ENCODE measurements around the gene PDGFB. TPM values are rescaled to one million over a fixed set of nuclear protein-coding genes. Genes with fewer than 3 reads are reported as not detected.
"Not testable (repeated sequence)": the region's sequence is repeated elsewhere in the genome, so short reads cannot be mapped to it uniquely, and the experiment has no call there.

The PDGFB gene
- total RNA-seq, 8 experiments from 2014 or later: 0.24 to 6.7 (median 0.43) TPM; not detected in 1

- in situ Hi-C loops (cut with MboI; ENCODE audit: low pct_unique_long_range_greater_than_20kb in 2 of 9, low sequenced_read_pairs in 9 of 9, unreplicated experiment in 9 of 9): no loop called here
- 14 to 100% (median 89%) methylated on average over 1 to 5 of the region's 10 CpGs; no CpG with 5 or more reads in 1 of the 10 experiments for WGBS, 10 experiments
- H3K27ac ChIP-seq: no peak overlapping the region
- H3K4me1 ChIP-seq (replicated peaks in 1 of 2): peaks cover 6 to 10% of the 10 kb centered on the region in 2 donors
- no peak overlapping the region for H3K4me3 ChIP-seq
- no peak for ATAC-seq (replicated peaks in 6 of 8)
Measured at GRCh38 chr22:39221999-39222686, 22.6 kb downstream of the PDGFB start.

GRCh38 chr22:39220890-39221850 is 23.6 kb downstream of the PDGFB start:
- in situ Hi-C loops (cut with MboI; ENCODE audit: low pct_unique_long_range_greater_than_20kb in 2 of 9, low sequenced_read_pairs in 9 of 9, unreplicated experiment in 9 of 9): no loop called here
- H3K27ac ChIP-seq: no peak overlapping the region
- 21 to 82% (median 60%) methylated on average over 1 to 7 of the region's 9 CpGs; no CpG with 5 or more reads in 1 of the 10 experiments for WGBS, 10 experiments
- peaks cover 6 to 10% of the 10 kb centered on the region in 2 donors for H3K4me1 ChIP-seq (replicated peaks in 1 of 2)
- no peak overlapping the region for H3K4me3 ChIP-seq
- ATAC-seq (replicated peaks in 6 of 8): peak in 2 of 8 experiments; percentile 84 to 95

GRCh38 chr22:39220450-39220849 is 24.3 kb downstream of the PDGFB start:
- 37 to 100% (median 90%) methylated on average over 1 to 2 of the region's 8 CpGs; no CpG with 5 or more reads in 6 of the 10 experiments for WGBS, 10 experiments
- no peak for ATAC-seq (replicated peaks in 6 of 8)
- in situ Hi-C loops (cut with MboI; ENCODE audit: low pct_unique_long_range_greater_than_20kb in 2 of 9, low sequenced_read_pairs in 9 of 9, unreplicated experiment in 9 of 9): no loop called here
- no peak overlapping the region for H3K27ac ChIP-seq
- H3K4me3 ChIP-seq: no peak overlapping the region
- H3K4me1 ChIP-seq (replicated peaks in 1 of 2): peaks cover 6 to 10% of the 10 kb centered on the region in 2 donors

- peaks cover 6 to 10% of the 10 kb centered on the region in 2 donors for H3K4me1 ChIP-seq (replicated peaks in 1 of 2)
- H3K4me3 ChIP-seq: no peak overlapping the region
- in situ Hi-C loops (cut with MboI; ENCODE audit: low pct_unique_long_range_greater_than_20kb in 2 of 9, low sequenced_read_pairs in 9 of 9, unreplicated experiment in 9 of 9): no loop called here
- no peak overlapping the region for H3K27ac ChIP-seq
- WGBS, 10 experiments: 11 to 79% (median 54%) methylated on average over 2 to 11 of the region's 16 CpGs; no CpG with 5 or more reads in 2 of the 10 experiments
- ATAC-seq (replicated peaks in 6 of 8): peak in 5 of 8 experiments; percentile 9 to 58 (median 41)
Measured at GRCh38 chr22:39219071-39220039, 25.4 kb downstream of the PDGFB start.

- ATAC-seq (replicated peaks in 6 of 8); H3K4me1 ChIP-seq (replicated peaks in 1 of 2); H3K4me3 ChIP-seq; in situ Hi-C loops (cut with MboI; ENCODE audit: low pct_unique_long_range_greater_than_20kb in 2 of 9, low sequenced_read_pairs in 9 of 9, unreplicated experiment in 9 of 9); H3K27ac ChIP-seq: not testable (repeated sequence)
- 80% methylated on average over 1 of the region's 6 CpGs; no CpG with 5 or more reads in 9 of the 10 experiments for WGBS, 10 experiments
Measured at GRCh38 chr22:39218432-39218831, 26.4 kb downstream of the PDGFB start.

- no peak overlapping the region for H3K4me3 ChIP-seq
- H3K4me1 ChIP-seq (replicated peaks in 1 of 2): peaks cover 6 to 10% of the 10 kb centered on the region in 2 donors
- WGBS, 10 experiments: 84 to 100% (median 95%) methylated on average over 1 to 7 of the region's 8 CpGs; no CpG with 5 or more reads in 6 of the 10 experiments
- in situ Hi-C loops (cut with MboI; ENCODE audit: low pct_unique_long_range_greater_than_20kb in 2 of 9, low sequenced_read_pairs in 9 of 9, unreplicated experiment in 9 of 9): no loop called here
- ATAC-seq (replicated peaks in 6 of 8): no peak
- H3K27ac ChIP-seq: no peak overlapping the region
Measured at GRCh38 chr22:39216143-39216490, 28.7 kb downstream of the PDGFB start.

GRCh38 chr22:39215426-39216142 is 29.2 kb downstream of the PDGFB start:
- ATAC-seq (replicated peaks in 6 of 8): no peak
- H3K4me3 ChIP-seq: no peak overlapping the region
- no peak overlapping the region for H3K27ac ChIP-seq
- H3K4me1 ChIP-seq (replicated peaks in 1 of 2): peaks cover 6 to 10% of the 10 kb centered on the region in 2 donors
- in situ Hi-C loops (cut with MboI; ENCODE audit: low pct_unique_long_range_greater_than_20kb in 2 of 9, low sequenced_read_pairs in 9 of 9, unreplicated experiment in 9 of 9): no loop called here
- WGBS, 10 experiments: 0 to 76% (median 58%) methylated on average over 1 to 8 of the region's 14 CpGs; no CpG with 5 or more reads in 1 of the 10 experiments

GRCh38 chr22:39215070-39215396 is 29.7 kb downstream of the PDGFB start:
- Histone ChIP-seq H3K4me3 (no peak overlapping the region), H3K27ac (no peak overlapping the region), H3K4me1 (replicated peaks in 1 of 2) (peaks cover 6 to 9% of the 10 kb centered on the region in 2 donors)
- 46 to 100% (median 66%) methylated on average over 1 to 6 of the region's 6 CpGs; no CpG with 5 or more reads in 3 of the 10 experiments for WGBS, 10 experiments
- peak in 1 of 8 experiments; percentile 27 for ATAC-seq (replicated peaks in 6 of 8)
- in situ Hi-C loops (cut with MboI; ENCODE audit: low pct_unique_long_range_greater_than_20kb in 2 of 9, low sequenced_read_pairs in 9 of 9, unreplicated experiment in 9 of 9): no loop called here

- in situ Hi-C loops (cut with MboI; ENCODE audit: low pct_unique_long_range_greater_than_20kb in 2 of 9, low sequenced_read_pairs in 9 of 9, unreplicated experiment in 9 of 9): no loop called here
- peak in 3 of 8 experiments; percentile 19 to 61 (median 33) for ATAC-seq (replicated peaks in 6 of 8)
- no peak overlapping the region for H3K27ac ChIP-seq
- 20 to 42% (median 28%) methylated on average over 1 to 5 of the region's 8 CpGs; no CpG with 5 or more reads in 3 of the 10 experiments for WGBS, 10 experiments
- peaks cover under 1 to 4% of the 10 kb centered on the region in 2 donors for H3K4me1 ChIP-seq (replicated peaks in 1 of 2)
- H3K4me3 ChIP-seq: no peak overlapping the region
Measured at GRCh38 chr22:39214383-39215069, 30.3 kb downstream of the PDGFB start.

GRCh38 chr22:39214006-39214382 is 30.8 kb downstream of the PDGFB start:
- 60 to 100% (median 80%) methylated on average over 1 to 5 of the region's 9 CpGs; no CpG with 5 or more reads in 5 of the 10 experiments for WGBS, 10 experiments
- H3K27ac ChIP-seq: no peak overlapping the region
- no peaks in the 10 kb centered on the region for H3K4me1 ChIP-seq (replicated peaks in 1 of 2)
- in situ Hi-C loops (cut with MboI; ENCODE audit: low pct_unique_long_range_greater_than_20kb in 2 of 9, low sequenced_read_pairs in 9 of 9, unreplicated experiment in 9 of 9): no loop called here
- ATAC-seq (replicated peaks in 6 of 8): no peak
- H3K4me3 ChIP-seq: no peak overlapping the region

GRCh38 chr22:39212721-39213376 is 31.9 kb downstream of the PDGFB start:
- in situ Hi-C loops (cut with MboI; ENCODE audit: low pct_unique_long_range_greater_than_20kb in 2 of 9, low sequenced_read_pairs in 9 of 9, unreplicated experiment in 9 of 9): no loop called here
- Histone ChIP-seq H3K27ac (no peak overlapping the region), H3K4me3 (no peak overlapping the region), H3K4me1 (replicated peaks in 1 of 2) (no peaks in the 10 kb centered on the region)
- peak in 2 of 8 experiments; percentile 59 to 84 for ATAC-seq (replicated peaks in 6 of 8)
- 30 to 100% (median 79%) methylated on average over 4 to 10 of the region's 12 CpGs for WGBS, 10 experiments

Data from motor neuron (in vitro differentiated cells).